Measurements from ENCODE around the gene TUBAL3. TPM values are rescaled to one million over a fixed set of nuclear protein-coding genes. Genes with fewer than 3 reads are reported as not detected.

Gene TUBAL3
- total and polyA plus RNA-seq, 2 donors (not counting 3 experiments of a cell fraction or from before 2014, with no cell fraction given) = not detected

DNA sequence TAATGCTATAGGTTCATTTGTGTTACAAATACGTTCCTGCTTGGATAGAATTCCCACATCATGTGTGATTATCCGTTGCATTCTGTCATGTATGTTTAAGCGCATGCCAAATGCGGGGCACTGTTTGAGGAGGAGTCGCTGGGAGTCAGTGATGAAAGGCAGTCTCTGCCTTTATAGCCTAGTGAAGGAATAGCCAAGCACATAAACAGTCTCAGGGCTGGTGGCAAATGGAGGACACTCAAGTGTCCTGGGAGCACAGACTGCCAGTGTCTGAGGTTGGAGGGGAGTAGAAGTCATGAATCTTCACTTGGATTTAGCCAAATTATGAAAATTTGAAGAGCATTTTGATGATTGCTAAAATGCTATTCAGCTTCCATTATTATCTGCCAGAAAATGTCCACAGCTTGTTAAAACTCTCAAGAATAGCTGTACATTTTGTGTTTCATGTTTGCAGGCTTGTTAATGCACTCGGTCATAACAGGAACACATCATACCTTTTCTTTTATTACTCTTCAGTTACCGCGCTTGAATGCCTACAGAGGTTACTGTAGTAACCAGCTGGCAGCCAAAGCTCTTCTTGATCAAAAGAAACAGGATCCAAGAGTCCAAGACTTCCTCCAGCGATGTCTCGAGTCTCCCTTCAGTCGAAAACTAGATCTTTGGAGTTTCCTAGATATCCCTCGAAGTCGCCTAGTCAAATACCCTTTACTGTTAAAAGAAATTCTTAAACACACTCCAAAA is 49.3 kb upstream of the TUBAL3 start:
- Histone ChIP-seq H3K4me1 (ENCODE audit: control insufficient read depth, extremely low read depth, insufficient read depth, low read length) (peaks cover 22% of the 10 kb centered on the region), H4K20me1 (replicated peaks; ENCODE audit: control insufficient read depth, extremely low read depth, insufficient read depth, low read length) (no peaks in the 10 kb centered on the region), H3K27me3 (ENCODE audit: control insufficient read depth in 2 of 2, insufficient read depth in 2 of 2, low read length in 2 of 2) (no peaks in the 10 kb centered on the region), H3K9me3 (replicated peaks; ENCODE audit: control insufficient read depth, insufficient read depth, low read length) (no peaks in the 10 kb centered on the region), H3K79me2 (ENCODE audit: control insufficient read depth, insufficient read depth, low read length) (peaks cover 12% of the 10 kb centered on the region), H3K9me1 (replicated peaks; ENCODE audit: control insufficient read depth, extremely low read depth, insufficient read depth, low read length) (no peaks in the 10 kb centered on the region), H3K27ac (ENCODE audit: insufficient read depth, low read depth, low read length) (no peak overlapping the region), H3K36me3 (ENCODE audit: control insufficient read depth in 2 of 2, extremely low read depth in 1 of 2, insufficient read depth in 2 of 2, low read length in 2 of 2) (peaks cover 23 to 34% of the 10 kb centered on the region in 2 experiments), H2AFZ (ENCODE audit: low read depth, low read length) (no peak overlapping the region), H3K4me2 (ENCODE audit: insufficient read depth, low read length) (no peak overlapping the region), H3K9ac (replicated peaks; ENCODE audit: extremely low read depth, insufficient read depth, low read length) (no peak overlapping the region), H3K4me3 (replicated peaks in 1 of 3; ENCODE audit: insufficient read depth in 1 of 3, low read depth in 1 of 3, low read length in 3 of 3) (no peak overlapping the region)
- POLR2A ChIA-PET = no interaction called here
- intact Hi-C loops (cut with micrococcal nuclease) (no loop called here), dilution Hi-C loops (cut with MboI; ENCODE audit: extremely low pct_ligation_motif_present, low sequenced_read_pairs) (no loop called here)
- DNase-seq (ENCODE audit: low read depth, low spot score) (no peak), FAIRE-seq (no peak)
- CTCF ChIA-PET = interaction anchor here (0.8 to 3.9 kb wide), 3 partner anchors 10 to 169 kb away, joined by 3 to 29 read pairs (median 3); no protein-coding TSS in a partner anchor
- BruUV-seq (replicated peaks) = no TSS peak
- no peak for TF ChIP-seq EZH2 (IDR thresholded peaks at IDR 0.05; ENCODE audit: borderline replicate concordance, low read depth, low read length, severe bottlenecking)

DNA sequence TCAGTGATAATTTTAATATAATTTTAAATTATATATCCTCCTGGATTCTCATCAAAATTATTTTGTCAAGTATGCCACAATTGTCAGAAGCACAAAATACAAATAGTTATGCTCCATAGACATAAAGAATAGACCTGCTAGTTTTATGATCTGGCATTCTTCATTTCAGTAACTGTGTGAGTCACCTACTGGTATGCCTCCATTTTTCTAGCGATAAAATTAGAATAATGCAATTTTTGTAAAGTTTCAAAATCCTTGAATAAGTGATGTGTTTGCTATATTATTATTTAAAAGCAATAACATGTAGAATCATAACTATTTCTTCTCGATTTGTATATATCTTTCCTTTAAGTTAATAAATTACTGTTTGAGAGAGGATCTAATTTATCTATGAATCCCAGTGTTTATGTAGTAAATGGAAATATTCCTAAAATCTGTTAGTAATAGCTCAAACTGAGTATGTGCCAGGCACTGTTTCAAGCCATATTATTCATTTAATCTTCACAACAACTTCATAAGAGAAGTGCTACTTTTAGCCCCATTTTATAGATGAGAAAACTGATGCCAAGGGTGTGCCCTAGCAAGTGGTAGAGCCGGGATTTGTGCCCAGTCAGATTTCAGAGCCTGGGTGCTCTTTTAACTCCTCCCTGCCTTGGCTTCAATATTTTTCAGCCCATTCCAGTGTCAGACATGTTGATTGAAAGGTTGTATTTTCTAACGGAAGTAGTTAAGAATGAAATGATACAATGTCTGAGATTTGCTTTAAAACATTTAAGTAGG is 46.2 kb upstream of the TUBAL3 start:
- peak; percentile 42 for TF ChIP-seq FOS (IDR thresholded peaks at IDR 0.05; ENCODE audit: borderline replicate concordance, insufficient read depth, low read length)
- TF ChIP-seq, protein P1, sequence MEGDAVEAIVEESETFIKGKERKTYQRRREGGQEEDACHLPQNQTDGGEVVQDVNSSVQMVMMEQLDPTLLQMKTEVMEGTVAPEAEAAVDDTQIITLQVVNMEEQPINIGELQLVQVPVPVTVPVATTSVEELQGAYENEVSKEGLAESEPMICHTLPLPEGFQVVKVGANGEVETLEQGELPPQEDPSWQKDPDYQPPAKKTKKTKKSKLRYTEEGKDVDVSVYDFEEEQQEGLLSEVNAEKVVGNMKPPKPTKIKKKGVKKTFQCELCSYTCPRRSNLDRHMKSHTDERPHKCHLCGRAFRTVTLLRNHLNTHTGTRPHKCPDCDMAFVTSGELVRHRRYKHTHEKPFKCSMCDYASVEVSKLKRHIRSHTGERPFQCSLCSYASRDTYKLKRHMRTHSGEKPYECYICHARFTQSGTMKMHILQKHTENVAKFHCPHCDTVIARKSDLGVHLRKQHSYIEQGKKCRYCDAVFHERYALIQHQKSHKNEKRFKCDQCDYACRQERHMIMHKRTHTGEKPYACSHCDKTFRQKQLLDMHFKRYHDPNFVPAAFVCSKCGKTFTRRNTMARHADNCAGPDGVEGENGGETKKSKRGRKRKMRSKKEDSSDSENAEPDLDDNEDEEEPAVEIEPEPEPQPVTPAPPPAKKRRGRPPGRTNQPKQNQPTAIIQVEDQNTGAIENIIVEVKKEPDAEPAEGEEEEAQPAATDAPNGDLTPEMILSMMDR (IDR thresholded peaks at IDR 0.05; ENCODE audit: extremely low read depth in 1 of 2, insufficient read depth in 1 of 2, low read depth in 1 of 2, low read length in 2 of 2) = no peak
- no peak for TF ChIP-seq POLR2A (IDR thresholded peaks at IDR 0.05; ENCODE audit: low read depth, low read length)
- no peak for TF ChIP-seq GATA2 (IDR thresholded peaks at IDR 0.05; ENCODE audit: insufficient read depth, insufficient read length, low read depth, low read length)
- Histone ChIP-seq H3K9me3 (replicated peaks; ENCODE audit: control insufficient read depth, insufficient read depth, low read length) (no peaks in the 10 kb centered on the region), H3K4me1 (ENCODE audit: control insufficient read depth, extremely low read depth, insufficient read depth, low read length) (peaks cover 35% of the 10 kb centered on the region), H3K27ac (ENCODE audit: insufficient read depth, low read depth, low read length) (peak overlapping the region; percentile 13), H3K4me3 (replicated peaks in 1 of 3; ENCODE audit: insufficient read depth in 1 of 3, low read depth in 1 of 3, low read length in 3 of 3) (no peak overlapping the region), H4K20me1 (replicated peaks; ENCODE audit: control insufficient read depth, extremely low read depth, insufficient read depth, low read length) (no peaks in the 10 kb centered on the region), H3K27me3 (ENCODE audit: control insufficient read depth in 2 of 2, insufficient read depth in 2 of 2, low read length in 2 of 2) (no peaks in the 10 kb centered on the region), H3K9me1 (replicated peaks; ENCODE audit: control insufficient read depth, extremely low read depth, insufficient read depth, low read length) (no peaks in the 10 kb centered on the region), H3K9ac (replicated peaks; ENCODE audit: extremely low read depth, insufficient read depth, low read length) (peak overlapping the region; percentile 12), H3K36me3 (ENCODE audit: control insufficient read depth in 2 of 2, extremely low read depth in 1 of 2, insufficient read depth in 2 of 2, low read length in 2 of 2) (peaks cover 13 to 22% of the 10 kb centered on the region in 2 experiments), H3K4me2 (ENCODE audit: insufficient read depth, low read length) (peak overlapping the region; percentile 10), H2AFZ (ENCODE audit: low read depth, low read length) (no peak overlapping the region), H3K79me2 (ENCODE audit: control insufficient read depth, insufficient read depth, low read length) (peaks cover 36% of the 10 kb centered on the region)
- CTCF ChIA-PET = no interaction called here
- dilution Hi-C loops (cut with MboI; ENCODE audit: extremely low pct_ligation_motif_present, low sequenced_read_pairs) = no loop called here
- POLR2A ChIA-PET = no interaction called here
- DNase-seq (ENCODE audit: low read depth, low spot score) (peak; percentile 56), FAIRE-seq (no peak)
- BruUV-seq (replicated peaks) = no TSS peak
- intact Hi-C loops (cut with micrococcal nuclease) = no loop called here

All from endothelial cell of umbilical vein (primary cell).